HepG2 (cell line): ENCODE data around the gene APOA1. TPM values are rescaled to one million over a fixed set of nuclear protein-coding genes. Genes with fewer than 3 reads are reported as not detected.

Experiments used
- FOXO1 ChIP-seq: sonication (generic); formaldehyde crosslinking; IDR thresholded peaks from 2 replicates; pipeline ENCODE4 v1.4.0; 2020; ENCODE audit warnings: missing genetic modification reagents
- MAZ ChIP-seq, 2 experiments: sonication (generic) in 1 of 2; formaldehyde crosslinking in 1 of 2; IDR thresholded peaks; 2 replicates each; pipeline versions ENCODE4 v1.5.0 to v1.6.1; 2012 to 2020; ENCODE audit warnings: low read depth in 2 of 2, mild to moderate bottlenecking in 2 of 2, borderline replicate concordance in 1 of 2, improper control_type of control experiment in 1 of 2, low read length in 1 of 2, missing genetic modification reagents in 1 of 2, moderate library complexity in 1 of 2
- MTA3 ChIP-seq: sonication (generic); formaldehyde crosslinking; IDR thresholded peaks from 2 replicates; pipeline ENCODE4 v1.4.0; 2020; ENCODE audit warnings: missing genetic modification reagents
- SNAPC4 ChIP-seq: sonication (generic); formaldehyde crosslinking; IDR thresholded peaks from 2 replicates; pipeline ENCODE4 v1.4.0; 2020; ENCODE audit warnings: mild to moderate bottlenecking, missing genetic modification reagents
- YEATS4 ChIP-seq: sonication (generic); formaldehyde crosslinking; IDR thresholded peaks from 2 replicates; pipeline ENCODE4 v1.4.0; 2020; ENCODE audit warnings: missing genetic modification reagents, borderline replicate concordance
- ZBTB10 ChIP-seq: sonication (generic); formaldehyde crosslinking; IDR thresholded peaks from 2 replicates; pipeline ENCODE4 v1.4.0; 2020; ENCODE audit warnings: missing genetic modification reagents, borderline replicate concordance
- ZFP36L2 ChIP-seq: sonication (generic); formaldehyde crosslinking; IDR thresholded peaks from 2 replicates; pipeline ENCODE4 v1.4.0; 2020; ENCODE audit warnings: missing genetic modification reagents
- ZGPAT ChIP-seq: IDR thresholded peaks from 2 replicates; pipeline ENCODE4 v1.6.1; 2016; ENCODE audit warnings: mild to moderate bottlenecking
- ZNF331 ChIP-seq: sonication (generic); formaldehyde crosslinking; IDR thresholded peaks from 2 replicates; pipeline ENCODE4 v1.4.0; 2020; ENCODE audit warnings: missing genetic modification reagents
- ZNF563 ChIP-seq: sonication (generic); formaldehyde crosslinking; IDR thresholded peaks from 2 replicates; pipeline ENCODE4 v1.8.0; 2022; ENCODE audit warnings: mild to moderate bottlenecking, moderate library complexity, missing genetic modification reagents
- ZNF674 ChIP-seq: sonication (generic); formaldehyde crosslinking; IDR thresholded peaks from 2 replicates; pipeline ENCODE4 v1.5.0; 2020; ENCODE audit warnings: low read depth, mild to moderate bottlenecking, missing genetic modification reagents
- polyA plus RNA-seq, 8 experiments: library from polyadenylated mRNA; depleted of rRNA in 3 of 8; stranded (reverse) in 7 of 8; unstranded in 1 of 8; fragments of >200 nt; fragmentation: Illumina TruSeq in 4 of 8; extraction: Trizol in 4 of 8; gene quantifications; 2 replicates each; pipeline versions ENCODE4 v1.2.1 to v1.2.3, GENCODE V29; 2011 to 2016; ENCODE audit warnings: low read depth in 4 of 8, missing spikeins in 1 of 8, mixed read lengths in 1 of 8; ENCODE audit not compliant: insufficient read depth in 1 of 8
- total RNA-seq, 5 experiments: library from RNA; depleted of rRNA; stranded (reverse); fragments of >200 nt; fragmentation: Illumina TruSeq; extraction: Trizol; gene quantifications; 2 replicates each; pipeline ENCODE4 v1.2.3, GENCODE V29; 2016; ENCODE audit warnings: low read depth in 1 of 5
- TF ChIP-seq, protein P1 (sequence below): sonication (generic); formaldehyde crosslinking; IDR thresholded peaks from 2 replicates; pipeline ENCODE4 v1.8.0; 2022; ENCODE audit warnings: mild to moderate bottlenecking, missing genetic modification reagents, borderline replicate concordance
- TF ChIP-seq, protein P2 (sequence below): sonication (generic); formaldehyde crosslinking; IDR thresholded peaks from 2 replicates; pipeline ENCODE4 v1.8.1; 2023; ENCODE audit warnings: mild to moderate bottlenecking, moderate library complexity, missing genetic modification reagents

APOA1 gene
- total and polyA plus RNA-seq, 2 of the 13 experiments (the other 11 are each of a cell fraction or from before 2014, with no cell fraction given) = 1,973 to 5,485 TPM

DNA sequence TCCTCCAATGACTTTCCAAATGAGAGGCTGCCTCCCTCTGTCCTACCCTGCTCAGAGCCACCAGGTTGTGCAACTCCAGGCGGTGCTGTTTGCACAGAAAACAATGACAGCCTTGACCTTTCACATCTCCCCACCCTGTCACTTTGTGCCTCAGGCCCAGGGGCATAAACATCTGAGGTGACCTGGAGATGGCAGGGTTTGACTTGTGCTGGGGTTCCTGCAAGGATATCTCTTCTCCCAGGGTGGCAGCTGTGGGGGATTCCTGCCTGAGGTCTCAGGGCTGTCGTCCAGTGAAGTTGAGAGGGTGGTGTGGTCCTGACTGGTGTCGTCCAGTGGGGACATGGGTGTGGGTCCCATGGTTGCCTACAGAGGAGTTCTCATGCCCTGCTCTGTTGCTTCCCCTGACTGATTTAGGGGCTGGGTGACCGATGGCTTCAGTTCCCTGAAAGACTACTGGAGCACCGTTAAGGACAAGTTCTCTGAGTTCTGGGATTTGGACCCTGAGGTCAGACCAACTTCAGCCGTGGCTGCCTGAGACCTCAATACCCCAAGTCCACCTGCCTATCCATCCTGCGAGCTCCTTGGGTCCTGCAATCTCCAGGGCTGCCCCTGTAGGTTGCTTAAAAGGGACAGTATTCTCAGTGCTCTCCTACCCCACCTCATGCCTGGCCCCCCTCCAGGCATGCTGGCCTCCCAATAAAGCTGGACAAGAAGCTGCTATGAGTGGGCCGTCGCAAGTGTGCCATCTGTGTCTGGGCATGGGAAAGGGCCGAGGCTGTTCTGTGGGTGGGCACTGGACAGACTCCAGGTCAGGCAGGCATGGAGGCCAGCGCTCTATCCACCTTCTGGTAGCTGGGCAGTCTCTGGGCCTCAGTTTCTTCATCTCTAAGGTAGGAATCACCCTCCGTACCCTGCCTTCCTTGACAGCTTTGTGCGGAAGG, 4.8 kb downstream of the APOA1 start (continued):
- TF ChIP-seq ZNF563 (CRISPR knock-in tag) (0 out of 2 replicates have a peak, but pooled peaks have one; percentile 50), MTA3 (no peak), ZNF331 (CRISPR knock-in tag) (peak; percentile 96), ZGPAT (peak; percentile 97), ZNF674 (CRISPR knock-in tag) (no peak; the same call in 1 of the 2 replicates), MAZ (IDR thresholded peaks at IDR 0.05; ENCODE audit: borderline replicate concordance, low read depth, low read length) (peak; percentile 29; the same call in 1 of the 2 replicates), MAZ (CRISPR knock-in tag; IDR thresholded peaks at IDR 0.05; ENCODE audit: low read depth) (peak; percentile 95), ZBTB10 (CRISPR knock-in tag) (peak; percentile 82; the same call in 1 of the 2 replicates), SNAPC4 (CRISPR knock-in tag) (0 out of 2 replicates have a peak, but pooled peaks have one; percentile 11), FOXO1 (CRISPR knock-in tag) (peak; percentile 100), ZFP36L2 (CRISPR knock-in tag) (no peak), YEATS4 (CRISPR knock-in tag) (peak; percentile 90)
- TF ChIP-seq, protein P1, sequence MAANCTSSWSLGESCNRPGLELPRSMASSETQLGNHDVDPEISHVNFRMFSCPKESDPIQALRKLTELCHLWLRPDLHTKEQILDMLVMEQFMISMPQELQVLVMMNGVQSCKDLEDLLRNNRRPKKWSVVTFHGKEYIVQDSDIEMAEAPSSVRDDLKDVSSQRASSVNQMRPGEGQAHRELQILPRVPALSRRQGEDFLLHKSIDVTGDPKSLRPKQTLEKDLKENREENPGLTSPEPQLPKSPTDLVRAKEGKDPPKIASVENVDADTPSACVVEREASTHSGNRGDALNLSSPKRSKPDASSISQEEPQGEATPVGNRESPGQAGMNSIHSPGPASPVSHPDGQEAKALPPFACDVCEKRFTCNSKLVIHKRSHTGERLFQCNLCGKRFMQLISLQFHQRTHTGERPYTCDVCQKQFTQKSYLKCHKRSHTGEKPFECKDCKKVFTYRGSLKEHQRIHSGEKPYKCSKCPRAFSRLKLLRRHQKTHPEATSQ (CRISPR knock-in tag) = no peak; the same call in 1 of the 2 replicates
- TF ChIP-seq, protein P2, sequence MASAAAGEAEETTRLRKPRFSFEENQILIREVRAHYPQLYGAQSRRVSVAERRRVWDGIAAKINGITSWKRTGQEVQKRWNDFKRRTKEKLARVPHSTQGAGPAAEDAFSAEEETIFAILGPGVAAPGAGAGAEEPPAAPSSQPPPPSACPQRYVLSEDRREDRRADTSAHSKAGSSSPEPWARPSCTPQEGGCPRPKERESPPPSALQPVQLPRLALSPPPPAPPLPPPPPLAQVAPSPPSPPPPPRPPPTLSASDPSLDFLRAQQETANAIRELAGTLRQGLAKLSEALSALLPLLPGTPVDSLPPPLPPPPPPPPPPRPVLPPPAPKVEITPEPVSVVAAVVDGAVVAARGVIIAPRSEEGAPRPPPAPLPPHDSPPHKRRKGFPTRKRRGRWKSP = peak; percentile 88
